ENCODE measurements around the gene RPRM.
A peak's percentile ranks its signal among the peaks of the same experiment; 100 is the strongest.
"Not testable (repeated sequence)": the region's sequence is repeated elsewhere in the genome, so short reads cannot be mapped to it uniquely, and the experiment has no call there.

The RPRM gene

GRCh38 chr2:153478289-153479261 lies at the start of gene RPRM:
TSS of gene RPRM (minus strand) at chr2:153478762. CDS start at chr2:153478565, 197 bp downstream.
- H3K36me3 Mint-ChIP-seq (ENCODE audit: low read depth) = no peaks in the 10 kb centered on the region
- H3K27me3 Mint-ChIP-seq (ENCODE audit: low read depth) = peaks cover 61% of the 10 kb centered on the region
- peak; percentile 62 for DNase-seq (ENCODE audit: low spot score)
- peak within 1 kb of the TSS; percentile 67 for H3K4me3 Mint-ChIP-seq
- H3K9me3 Mint-ChIP-seq = no peaks in the 10 kb centered on the region
- no peak within 1 kb of the TSS for H3K27ac Mint-ChIP-seq
- peaks cover 8% of the 10 kb centered on the region for H3K4me1 Mint-ChIP-seq (ENCODE audit: low read depth)

DNA sequence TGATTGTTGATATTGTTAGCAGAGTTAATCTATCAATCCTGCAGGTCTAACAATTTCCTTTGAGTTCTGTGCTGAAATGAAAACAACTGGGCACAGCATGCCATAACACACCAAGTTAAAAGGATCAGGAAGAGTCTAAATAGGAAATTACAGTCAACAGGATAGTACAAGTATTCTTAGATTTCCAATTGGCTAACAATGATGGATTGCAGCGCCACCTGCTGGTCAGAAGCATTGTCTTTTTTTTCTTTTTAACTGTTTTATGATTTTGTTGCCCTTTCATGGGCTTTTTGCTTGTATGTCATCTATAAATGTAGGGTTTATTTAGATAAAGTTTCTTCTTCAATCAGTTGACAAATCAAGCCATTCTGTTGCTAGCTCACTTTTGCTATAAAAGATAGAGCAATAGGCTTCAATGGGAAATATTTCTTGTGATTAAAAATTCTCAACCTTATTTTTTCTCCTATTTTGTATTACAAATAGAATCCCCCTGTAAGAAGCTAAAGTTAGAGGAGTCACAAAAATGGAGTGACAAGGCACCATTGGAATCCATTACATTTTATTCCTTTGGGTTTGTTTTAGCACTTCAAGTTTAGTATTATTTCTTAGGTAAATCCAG lies 40.8 kb upstream of the RPRM start:
- H3K36me3 Mint-ChIP-seq (ENCODE audit: low read depth) = no peaks in the 10 kb centered on the region
- no peak overlapping the region for H3K4me3 Mint-ChIP-seq

GRCh38 chr2:153512331-153512730 lies 33.8 kb upstream of the RPRM start:
- no peak overlapping the region for H3K27ac Mint-ChIP-seq
- H3K4me1 Mint-ChIP-seq (ENCODE audit: low read depth) = no peaks in the 10 kb centered on the region
- H3K9me3 Mint-ChIP-seq = no peaks in the 10 kb centered on the region
- no peaks in the 10 kb centered on the region for H3K36me3 Mint-ChIP-seq (ENCODE audit: low read depth)
- no peak for DNase-seq (ENCODE audit: low spot score)
- no peaks in the 10 kb centered on the region for H3K27me3 Mint-ChIP-seq (ENCODE audit: low read depth)
- H3K4me3 Mint-ChIP-seq = no peak overlapping the region

More for the DNA sequence above, 40.8 kb upstream of the RPRM start:
- H3K27ac Mint-ChIP-seq = no peak overlapping the region
- DNase-seq (ENCODE audit: low spot score) = peak; percentile 22
- no peaks in the 10 kb centered on the region for H3K9me3 Mint-ChIP-seq
- H3K4me1 Mint-ChIP-seq (ENCODE audit: low read depth) = no peaks in the 10 kb centered on the region
- peaks cover 4% of the 10 kb centered on the region for H3K27me3 Mint-ChIP-seq (ENCODE audit: low read depth)

DNA sequence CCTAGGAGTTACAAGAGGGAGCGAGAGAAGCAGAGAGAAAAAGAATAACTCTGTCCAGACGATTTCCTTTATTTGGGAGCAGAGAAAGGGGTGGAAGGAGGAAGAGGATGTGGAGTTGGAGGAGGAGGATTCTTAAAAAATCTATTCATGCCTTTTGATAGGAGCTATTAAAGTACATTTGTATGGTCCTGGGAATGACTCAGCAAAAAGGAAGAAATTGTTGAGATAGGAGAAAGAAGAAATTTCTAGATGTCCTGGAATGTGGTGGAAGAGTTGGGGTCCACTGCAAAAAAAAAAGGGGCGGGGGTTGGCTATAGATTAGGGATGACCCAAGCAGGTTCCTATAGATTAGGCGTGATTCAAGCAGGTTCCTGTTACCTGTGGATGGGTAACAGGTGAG lies 32.4 kb upstream of the RPRM start:
- Mint-ChIP-seq H3K4me3 (no peak overlapping the region), H3K9me3 (no peaks in the 10 kb centered on the region), H3K4me1 (ENCODE audit: low read depth) (no peaks in the 10 kb centered on the region), H3K27ac (no peak overlapping the region), H3K27me3 (ENCODE audit: low read depth) (no peaks in the 10 kb centered on the region), H3K36me3 (ENCODE audit: low read depth) (no peaks in the 10 kb centered on the region)
- DNase-seq (ENCODE audit: low spot score) = no peak

- H3K36me3 Mint-ChIP-seq (ENCODE audit: low read depth) = no peaks in the 10 kb centered on the region
- H3K4me1 Mint-ChIP-seq (ENCODE audit: low read depth) = no peaks in the 10 kb centered on the region
- no peak overlapping the region for H3K4me3 Mint-ChIP-seq
- no peaks in the 10 kb centered on the region for H3K27me3 Mint-ChIP-seq (ENCODE audit: low read depth)
- H3K27ac Mint-ChIP-seq = no peak overlapping the region
- DNase-seq (ENCODE audit: low spot score) = no peak
- no peaks in the 10 kb centered on the region for H3K9me3 Mint-ChIP-seq
Measured at GRCh38 chr2:153509133-153509532, 30.6 kb upstream of the RPRM start.

DNA sequence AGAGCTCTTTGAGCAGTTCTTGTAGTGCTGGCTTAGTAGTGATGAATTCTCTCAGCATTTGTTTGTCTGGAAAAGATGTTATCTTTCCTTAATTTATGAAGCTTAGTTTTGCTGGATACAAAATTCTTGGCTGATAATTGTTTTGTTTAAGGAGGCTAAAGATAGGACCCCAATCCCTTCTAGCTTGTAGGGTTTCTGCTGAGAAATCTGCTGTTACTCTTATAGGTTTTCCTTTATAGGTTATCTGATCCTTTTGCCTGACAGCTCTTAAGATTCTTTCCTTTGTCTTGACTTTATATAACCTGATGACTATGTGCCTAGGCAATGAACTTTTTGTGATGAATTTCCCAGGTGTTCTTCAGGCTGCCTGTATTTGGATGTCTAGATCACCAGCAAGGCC lies 27.9 kb upstream of the RPRM start:
- not testable (repeated sequence) for H3K27ac Mint-ChIP-seq; DNase-seq (ENCODE audit: low spot score); H3K9me3 Mint-ChIP-seq; H3K4me1 Mint-ChIP-seq (ENCODE audit: low read depth); H3K27me3 Mint-ChIP-seq (ENCODE audit: low read depth); H3K4me3 Mint-ChIP-seq; H3K36me3 Mint-ChIP-seq (ENCODE audit: low read depth)

- no peak for DNase-seq (ENCODE audit: low spot score)
- H3K4me3 Mint-ChIP-seq = no peak overlapping the region
- no peaks in the 10 kb centered on the region for H3K27me3 Mint-ChIP-seq (ENCODE audit: low read depth)
- no peaks in the 10 kb centered on the region for H3K4me1 Mint-ChIP-seq (ENCODE audit: low read depth)
- H3K36me3 Mint-ChIP-seq (ENCODE audit: low read depth) = no peaks in the 10 kb centered on the region
- H3K27ac Mint-ChIP-seq = no peak overlapping the region
- no peaks in the 10 kb centered on the region for H3K9me3 Mint-ChIP-seq
Measured at GRCh38 chr2:153499439-153499838, 20.9 kb upstream of the RPRM start.

DNA sequence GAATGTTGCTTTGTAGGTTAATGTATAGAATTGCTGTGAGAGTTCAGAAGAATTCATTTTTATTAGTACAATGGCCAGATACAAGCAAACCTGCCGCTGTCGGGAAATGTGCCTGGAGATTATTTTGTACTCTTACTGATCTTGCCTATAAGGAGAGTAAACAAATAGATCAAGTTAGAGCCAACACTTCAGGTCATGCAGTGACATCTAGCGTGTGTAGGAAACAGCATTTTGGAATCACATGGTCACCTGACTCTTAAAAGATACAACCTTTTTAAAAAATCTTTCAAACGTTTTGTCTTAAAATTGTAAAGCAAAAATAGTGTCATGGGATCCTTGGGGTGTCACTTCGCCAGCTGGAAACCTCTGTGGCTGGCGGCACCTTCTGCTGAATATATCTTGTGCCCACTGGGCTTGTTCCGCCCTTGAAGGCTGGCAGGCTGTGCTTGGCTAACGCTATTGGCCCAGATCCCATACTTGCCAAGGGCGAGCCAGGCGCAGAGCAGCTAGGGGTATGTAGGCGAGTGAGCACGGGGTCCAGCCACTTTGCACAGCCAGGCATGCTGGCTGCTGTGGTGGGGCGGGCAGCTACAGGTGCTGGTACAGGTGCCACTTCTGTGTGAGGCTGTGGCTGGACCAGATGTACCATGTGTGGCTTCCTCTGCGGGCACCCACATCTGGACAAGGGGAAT lies 19.5 kb upstream of the RPRM start:
- no peak overlapping the region for H3K4me3 Mint-ChIP-seq
- no peak for DNase-seq (ENCODE audit: low spot score)
- no peaks in the 10 kb centered on the region for H3K27me3 Mint-ChIP-seq (ENCODE audit: low read depth)
- H3K27ac Mint-ChIP-seq = no peak overlapping the region
- no peaks in the 10 kb centered on the region for H3K9me3 Mint-ChIP-seq
- H3K4me1 Mint-ChIP-seq (ENCODE audit: low read depth) = no peaks in the 10 kb centered on the region
- no peaks in the 10 kb centered on the region for H3K36me3 Mint-ChIP-seq (ENCODE audit: low read depth)

GRCh38 chr2:153495725-153496124 lies 17.2 kb upstream of the RPRM start:
- H3K36me3 Mint-ChIP-seq (ENCODE audit: low read depth) = no peaks in the 10 kb centered on the region
- H3K4me1 Mint-ChIP-seq (ENCODE audit: low read depth) = no peaks in the 10 kb centered on the region
- H3K9me3 Mint-ChIP-seq = no peaks in the 10 kb centered on the region
- no peaks in the 10 kb centered on the region for H3K27me3 Mint-ChIP-seq (ENCODE audit: low read depth)
- no peak for DNase-seq (ENCODE audit: low spot score)
- H3K4me3 Mint-ChIP-seq = no peak overlapping the region
- no peak overlapping the region for H3K27ac Mint-ChIP-seq

DNA sequence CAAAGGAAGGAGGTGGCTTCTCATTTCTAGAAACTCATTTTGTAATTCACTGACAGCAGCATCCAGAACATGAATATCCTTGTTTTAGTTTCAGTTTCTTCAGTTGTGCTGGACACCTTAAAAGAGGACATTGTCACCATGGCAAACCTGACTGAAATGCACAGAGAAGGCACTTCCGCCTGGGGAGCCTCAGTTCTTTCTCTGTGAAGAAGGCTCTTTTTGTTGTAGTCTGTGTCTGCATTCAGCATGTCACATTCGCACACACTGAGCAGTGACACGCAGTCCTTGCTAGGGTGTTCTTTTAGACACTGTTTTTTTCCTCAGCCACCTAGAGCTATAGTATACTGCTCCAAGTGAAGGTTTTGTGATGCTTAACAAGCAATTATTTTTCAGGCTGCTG lies 9.5 kb upstream of the RPRM start:
- Mint-ChIP-seq H3K27me3 (ENCODE audit: low read depth) (peaks cover 2% of the 10 kb centered on the region), H3K4me1 (ENCODE audit: low read depth) (no peaks in the 10 kb centered on the region), H3K36me3 (ENCODE audit: low read depth) (no peaks in the 10 kb centered on the region), H3K4me3 (no peak overlapping the region), H3K27ac (no peak overlapping the region), H3K9me3 (no peaks in the 10 kb centered on the region)
- DNase-seq (ENCODE audit: low spot score) = no peak

DNA sequence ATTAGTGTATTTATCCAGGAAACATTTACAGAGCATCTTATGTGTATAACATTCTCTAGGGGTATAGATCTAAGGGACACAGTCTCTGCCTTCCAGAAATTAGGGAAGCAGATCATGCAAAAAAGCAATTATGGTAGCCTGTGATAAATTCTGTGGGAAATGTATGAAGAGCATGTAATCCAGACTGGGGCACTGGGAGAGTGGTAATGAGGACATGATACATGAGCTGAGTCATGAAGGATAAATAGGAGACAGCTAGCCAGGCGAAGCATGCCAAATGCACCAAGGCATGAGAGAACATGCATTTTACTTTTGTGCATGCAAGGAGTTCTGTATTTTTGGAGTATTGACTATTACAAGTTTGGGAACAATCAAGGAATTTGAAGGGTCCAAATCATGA lies 8.9 kb upstream of the RPRM start:
- H3K27ac Mint-ChIP-seq = no peak overlapping the region
- H3K36me3 Mint-ChIP-seq (ENCODE audit: low read depth) = no peaks in the 10 kb centered on the region
- peaks cover 2% of the 10 kb centered on the region for H3K27me3 Mint-ChIP-seq (ENCODE audit: low read depth)
- DNase-seq (ENCODE audit: low spot score) = no peak
- no peaks in the 10 kb centered on the region for H3K9me3 Mint-ChIP-seq
- no peaks in the 10 kb centered on the region for H3K4me1 Mint-ChIP-seq (ENCODE audit: low read depth)
- no peak overlapping the region for H3K4me3 Mint-ChIP-seq

DNA sequence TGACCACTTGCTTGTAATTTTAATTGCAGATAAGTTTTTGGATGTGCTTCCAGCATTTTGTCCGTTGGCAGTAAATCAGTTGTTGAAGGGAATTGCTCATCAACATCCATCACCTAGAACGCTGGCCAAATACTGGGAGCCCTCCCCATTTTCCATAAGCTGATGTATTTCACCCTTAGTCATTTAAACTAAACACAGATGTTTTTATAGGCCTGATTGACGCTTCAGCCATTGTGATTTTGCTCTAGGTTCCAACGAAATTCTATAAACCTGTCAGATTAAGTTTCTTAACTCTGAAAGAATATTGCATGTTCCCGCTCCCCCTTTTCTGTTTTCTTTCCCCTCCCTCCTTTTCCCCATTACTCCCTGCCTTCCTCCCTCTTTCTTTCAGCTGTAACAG lies 1.0 kb upstream of the RPRM start:
- no peaks in the 10 kb centered on the region for H3K36me3 Mint-ChIP-seq (ENCODE audit: low read depth)
- DNase-seq (ENCODE audit: low spot score) = no peak
- no peak overlapping the region for H3K27ac Mint-ChIP-seq
- no peaks in the 10 kb centered on the region for H3K9me3 Mint-ChIP-seq
- H3K4me1 Mint-ChIP-seq (ENCODE audit: low read depth) = peaks cover 8% of the 10 kb centered on the region
- peak overlapping the region; percentile 7 for H3K4me3 Mint-ChIP-seq
- peaks cover 54% of the 10 kb centered on the region for H3K27me3 Mint-ChIP-seq (ENCODE audit: low read depth)

DNA sequence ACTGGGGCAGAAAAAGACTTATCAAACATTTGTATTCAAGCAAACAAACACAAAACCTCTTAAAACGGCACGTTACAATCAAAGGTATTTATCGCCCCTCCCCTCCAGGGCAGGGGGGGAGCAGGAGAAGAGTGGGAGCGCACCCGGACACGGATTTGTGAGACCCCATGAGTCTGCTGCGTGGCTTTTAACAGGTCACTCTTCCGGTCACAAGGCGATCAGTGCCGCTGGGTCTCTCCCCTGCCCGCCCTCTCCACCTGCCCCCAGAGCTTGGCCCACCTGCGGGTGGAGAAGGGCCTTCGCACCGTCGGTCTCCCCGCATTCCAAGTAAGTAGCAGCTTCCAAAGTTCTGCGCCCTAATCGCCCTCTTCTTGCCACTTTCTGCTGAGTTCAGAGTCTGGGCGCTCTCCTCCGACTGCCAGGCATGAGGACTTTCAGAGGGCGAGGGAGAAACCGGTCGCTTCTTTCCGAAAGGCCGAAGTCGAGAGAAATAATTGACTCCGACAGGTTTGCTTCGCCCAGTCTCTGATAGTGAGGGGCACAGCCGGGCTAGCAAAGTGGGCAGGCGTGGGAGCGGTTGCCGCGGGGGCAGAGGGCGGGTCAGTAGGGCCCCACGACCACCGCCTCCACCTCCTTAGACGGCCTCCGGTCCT lies 800 bp downstream of the RPRM start:
- no peaks in the 10 kb centered on the region for H3K36me3 Mint-ChIP-seq (ENCODE audit: low read depth)
- DNase-seq (ENCODE audit: low spot score) = no peak
- H3K9me3 Mint-ChIP-seq = no peaks in the 10 kb centered on the region
- H3K27ac Mint-ChIP-seq = no peak overlapping the region
- H3K4me1 Mint-ChIP-seq (ENCODE audit: low read depth) = peaks cover 8% of the 10 kb centered on the region
- peaks cover 63% of the 10 kb centered on the region for H3K27me3 Mint-ChIP-seq (ENCODE audit: low read depth)
- peak overlapping the region; percentile 67 for H3K4me3 Mint-ChIP-seq
